GM21367 (cell line): ENCODE results near the gene AMY2A.
"Not testable (repeated sequence)": the region's sequence is repeated elsewhere in the genome, so short reads cannot be mapped to it uniquely, and the experiment has no call there.

Source experiments
- ATAC-seq: cut with Tn5 transposase; IDR thresholded peaks from one replicate; pipeline ENCODE4 v1.9.1; 2021; ENCODE audit not compliant: unreplicated experiment

The AMY2A gene

DNA sequence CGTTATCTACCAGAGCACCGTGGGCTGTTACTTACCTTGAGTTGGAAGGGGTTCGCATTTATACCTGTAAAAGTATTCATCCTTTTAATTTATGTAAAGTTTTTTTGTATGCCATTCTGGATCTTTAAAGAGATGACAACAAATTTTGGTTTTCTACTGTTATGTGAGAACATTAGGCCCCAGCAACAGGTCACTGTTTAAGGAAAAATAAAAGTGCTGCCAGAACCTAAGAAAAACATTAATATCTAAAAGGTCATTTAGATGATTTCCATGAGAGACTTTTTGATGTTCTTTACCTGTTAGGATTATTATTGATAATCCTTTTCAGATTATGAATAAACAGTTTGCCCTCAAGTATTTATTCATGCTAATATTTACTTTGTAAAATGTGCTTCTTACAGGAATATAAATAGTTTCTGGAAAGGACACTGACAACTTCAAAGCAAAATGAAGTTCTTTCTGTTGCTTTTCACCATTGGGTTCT is at the start of gene AMY2A:
TSS of gene AMY2A (plus strand) at position 434 of the 484 bp plus-strand sequence. CDS start at position 448, 14 bp downstream.
- not testable (repeated sequence) for ATAC-seq

DNA sequence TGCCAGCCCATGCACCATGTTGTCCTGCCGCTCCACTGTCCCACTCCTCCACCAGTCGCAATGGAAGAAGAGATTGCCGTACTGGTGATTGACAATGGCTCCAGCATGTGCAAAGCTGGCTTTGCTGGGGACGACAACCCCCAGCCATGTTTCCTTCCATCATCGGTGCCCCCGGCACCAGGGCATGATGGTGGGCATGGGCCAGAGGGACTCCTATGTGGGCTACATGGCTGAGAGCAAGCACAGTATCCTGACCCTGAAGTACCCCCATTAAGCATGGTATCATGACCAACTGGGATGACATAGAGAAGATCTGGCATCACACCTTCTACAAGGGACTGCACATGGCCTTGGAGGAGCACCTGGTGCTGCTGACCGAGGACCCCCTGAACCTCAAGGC is 47.7 kb upstream of the AMY2A start:
- ATAC-seq, result no peak

DNA sequence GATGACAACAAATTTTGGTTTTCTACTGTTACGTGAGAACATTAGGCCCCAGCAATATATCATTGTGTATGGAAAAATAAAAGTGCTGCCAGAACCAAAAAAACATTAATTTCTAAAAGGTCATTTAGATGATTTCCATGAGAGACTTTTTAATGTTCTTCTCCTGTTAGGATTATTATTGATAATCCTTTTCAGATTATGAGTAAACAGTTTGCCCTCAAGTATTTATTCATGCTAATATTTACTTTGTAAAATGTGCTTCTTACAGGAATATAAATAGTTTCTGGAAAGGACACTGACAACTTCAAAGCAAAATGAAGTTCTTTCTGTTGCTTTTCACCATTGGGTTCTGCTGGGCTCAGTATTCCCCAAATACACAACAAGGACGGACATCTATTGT is 45.9 kb upstream of the AMY2A start, which contains the start of gene AMY2B:
TSS of gene AMY2B (plus strand) at position 301 of the 400 bp plus-strand sequence. CDS start at position 315, 14 bp downstream.
- not testable (repeated sequence) for ATAC-seq

DNA sequence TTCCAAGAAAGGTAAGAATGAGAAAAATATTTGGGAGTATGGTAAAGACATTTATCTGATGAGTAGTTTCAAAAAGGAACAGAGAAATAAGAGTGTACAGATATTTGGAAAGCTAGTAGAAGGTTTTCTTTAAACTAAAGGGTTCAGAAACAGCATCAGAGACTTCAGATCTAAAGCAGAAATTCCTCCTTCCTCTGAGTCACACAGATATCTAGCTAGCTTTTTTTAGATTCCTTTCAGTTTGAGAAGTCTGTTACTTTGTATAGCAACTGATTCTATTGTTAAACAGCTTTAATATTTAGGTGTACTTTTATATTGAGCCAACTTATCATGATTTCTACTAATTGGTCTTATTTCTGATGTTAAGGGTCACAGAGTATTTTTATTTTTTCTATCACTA is 41.2 kb upstream of the AMY2A start:
- ATAC-seq, result no peak

DNA sequence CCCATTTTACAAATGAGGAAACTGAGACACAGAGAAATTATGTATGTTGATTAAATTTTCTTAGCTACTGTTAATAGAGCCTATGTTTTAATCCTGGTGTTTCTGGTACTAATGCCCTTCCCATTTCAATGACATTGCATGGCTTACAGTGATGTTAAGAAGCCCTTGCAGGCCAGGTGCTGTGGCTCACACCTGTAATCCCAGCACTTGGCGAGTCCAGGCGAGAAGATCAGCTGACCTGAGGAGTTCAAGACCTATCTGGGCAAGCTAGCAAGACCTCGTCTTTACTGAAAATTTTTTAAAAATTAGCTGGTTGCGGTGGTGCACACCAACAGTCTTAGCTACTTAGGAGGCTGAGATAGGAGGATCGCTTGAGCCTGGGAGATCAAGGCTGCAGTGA is 40.4 kb upstream of the AMY2A start:
- ATAC-seq, result not testable (repeated sequence)

DNA sequence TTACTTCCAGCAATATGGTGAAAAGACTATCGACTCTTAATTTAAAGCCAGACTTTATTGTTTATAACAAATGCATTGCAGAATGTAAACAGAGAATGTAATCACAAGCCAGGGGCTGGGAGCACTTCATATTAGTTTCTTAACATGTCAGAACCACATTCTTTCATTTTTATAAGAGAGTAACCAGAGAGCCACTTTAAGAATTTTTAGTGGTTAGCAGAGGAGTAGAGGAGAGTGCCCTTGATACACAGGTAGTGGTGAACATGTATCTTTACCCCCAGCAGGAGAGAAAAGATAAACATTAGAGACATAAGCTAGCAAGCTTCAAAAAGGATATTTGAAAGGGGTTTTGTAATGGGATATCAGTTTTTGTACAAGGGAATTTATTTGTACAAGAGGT is 34.8 kb upstream of the AMY2A start:
- no peak for ATAC-seq

DNA sequence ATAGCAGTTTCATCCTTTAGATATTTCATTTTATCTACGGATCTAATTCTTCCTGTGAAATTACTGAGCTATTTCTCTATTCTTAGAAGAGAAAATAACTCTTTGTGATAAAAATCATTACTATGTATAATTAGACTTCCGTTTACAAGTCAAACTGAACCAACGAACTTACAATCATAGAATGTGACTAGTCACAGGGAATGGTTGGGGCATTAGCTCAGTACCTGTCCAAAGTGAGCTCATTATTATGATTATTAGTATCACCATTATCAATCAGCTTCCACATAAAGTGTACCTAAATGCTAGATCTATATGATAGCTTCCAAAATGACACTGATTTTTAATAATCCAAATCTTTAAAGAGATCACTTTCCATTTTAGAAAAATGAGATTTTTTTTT is 33.3 kb upstream of the AMY2A start:
- no peak for ATAC-seq

DNA sequence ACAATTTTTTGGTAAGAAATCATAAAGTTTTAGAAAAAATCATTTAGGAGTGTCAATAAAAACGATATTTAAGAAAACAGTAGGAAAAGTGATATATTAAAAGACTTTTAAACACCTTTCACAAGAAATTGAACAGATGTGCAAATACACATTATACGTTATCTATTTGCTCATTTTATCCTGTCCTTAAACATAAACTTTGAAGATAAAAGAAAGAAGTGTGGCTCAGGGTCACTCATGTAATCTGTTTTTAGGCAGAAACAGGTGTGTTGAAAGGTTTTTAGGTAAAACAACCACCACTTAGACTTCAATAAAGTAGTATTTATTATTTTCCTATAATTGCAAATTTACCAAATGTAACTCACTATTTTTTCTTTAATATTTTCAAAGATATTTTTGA is 32.7 kb upstream of the AMY2A start:
- no peak for ATAC-seq

DNA sequence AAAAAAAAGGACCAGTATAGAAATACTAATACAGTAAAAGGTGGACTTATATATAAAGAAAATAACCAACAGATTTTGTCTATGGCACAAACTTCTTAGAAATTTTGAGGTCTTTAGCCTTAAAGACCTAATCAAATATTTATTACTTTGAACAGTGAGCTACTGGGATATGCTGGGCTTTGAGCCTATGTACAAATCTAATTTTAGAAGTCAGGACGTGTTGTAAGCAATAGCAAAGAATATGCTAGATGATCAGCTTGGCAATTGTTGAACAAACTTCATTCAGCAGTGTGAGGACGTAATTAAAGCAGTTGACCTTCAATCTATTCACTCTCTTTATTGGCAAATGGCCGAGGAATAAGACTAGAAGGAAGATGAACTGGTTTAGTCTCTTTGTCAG is 14.5 kb upstream of the AMY2A start:
- not testable (repeated sequence) for ATAC-seq

DNA sequence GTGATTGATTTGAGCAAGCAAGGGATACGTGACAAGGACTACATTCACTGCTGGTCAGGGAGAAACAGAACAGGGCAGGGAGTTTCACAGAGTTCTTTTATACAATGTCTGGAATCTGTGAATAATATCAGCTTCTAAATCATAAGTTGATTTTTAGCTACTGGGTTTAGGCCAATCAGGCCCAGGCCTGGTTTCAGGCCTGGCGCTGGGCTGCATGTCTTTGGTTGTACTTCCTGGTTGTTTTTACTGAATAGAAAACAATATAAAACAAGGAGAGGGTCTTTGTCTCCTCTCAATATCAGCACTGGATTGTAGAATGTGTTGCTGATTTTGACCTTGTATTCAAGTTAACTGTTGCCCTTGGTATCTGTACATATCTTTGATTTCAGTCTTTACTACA is 865 bp upstream of the AMY2A start:
- no peak for ATAC-seq

DNA sequence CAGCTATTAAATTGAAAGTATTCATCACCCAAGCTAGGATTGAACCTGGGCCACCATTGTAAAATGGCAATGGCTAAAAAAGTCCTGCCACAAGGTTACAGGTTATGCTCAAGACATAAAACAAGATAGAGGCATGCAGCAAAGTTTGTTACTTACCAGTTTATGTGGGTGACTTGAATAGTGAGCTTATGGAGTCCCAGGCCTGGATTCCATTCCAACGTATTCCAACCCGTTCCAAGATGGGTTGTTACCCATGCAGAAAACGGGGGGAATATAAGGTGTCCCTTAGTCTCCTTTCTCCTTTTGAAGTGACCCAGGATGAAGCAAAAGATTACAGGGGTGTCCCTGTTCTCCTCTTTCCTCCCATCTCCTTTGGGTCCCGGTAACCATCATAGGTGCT is 10.2 kb downstream of the AMY2A start:
- ATAC-seq, result not testable (repeated sequence)

DNA sequence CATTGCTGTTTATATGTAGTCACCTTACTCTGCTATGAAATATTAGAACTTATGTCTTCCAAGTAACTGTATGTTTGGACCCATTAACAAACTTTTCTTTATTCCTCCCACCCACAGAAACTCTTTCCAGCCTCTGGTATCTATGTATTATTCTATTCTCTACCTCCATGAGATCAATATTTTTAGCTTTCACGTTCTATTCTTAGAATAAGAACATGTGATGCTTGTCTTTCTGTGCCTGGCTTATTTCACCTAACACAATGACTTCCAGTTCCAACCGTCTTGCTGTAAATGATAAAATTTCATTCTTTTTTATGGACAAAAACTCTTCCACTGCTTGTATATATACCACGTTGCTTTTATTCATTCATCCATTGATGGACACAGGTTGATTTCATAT is 24.0 kb downstream of the AMY2A start:
- ATAC-seq, result not testable (repeated sequence)

DNA sequence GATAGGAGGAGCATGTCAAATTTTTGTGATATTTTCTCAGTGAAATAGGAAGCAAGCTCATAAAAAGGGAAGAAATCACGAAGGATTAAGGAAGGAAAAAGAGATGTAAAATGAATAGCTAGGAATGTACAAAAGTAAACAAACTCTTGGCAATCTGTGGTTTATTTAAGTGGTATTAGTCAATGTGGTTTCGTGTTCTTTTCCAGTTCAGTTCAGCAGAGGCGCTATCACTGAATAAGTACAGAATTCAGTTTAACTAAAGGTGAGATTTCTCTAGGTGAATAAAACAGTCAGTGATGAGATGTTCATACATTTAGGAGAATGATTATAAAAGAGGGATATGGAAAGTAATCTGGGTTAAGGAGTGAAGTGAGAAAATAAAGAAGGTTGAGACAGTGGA is 26.7 kb downstream of the AMY2A start:
- ATAC-seq, result not testable (repeated sequence)

DNA sequence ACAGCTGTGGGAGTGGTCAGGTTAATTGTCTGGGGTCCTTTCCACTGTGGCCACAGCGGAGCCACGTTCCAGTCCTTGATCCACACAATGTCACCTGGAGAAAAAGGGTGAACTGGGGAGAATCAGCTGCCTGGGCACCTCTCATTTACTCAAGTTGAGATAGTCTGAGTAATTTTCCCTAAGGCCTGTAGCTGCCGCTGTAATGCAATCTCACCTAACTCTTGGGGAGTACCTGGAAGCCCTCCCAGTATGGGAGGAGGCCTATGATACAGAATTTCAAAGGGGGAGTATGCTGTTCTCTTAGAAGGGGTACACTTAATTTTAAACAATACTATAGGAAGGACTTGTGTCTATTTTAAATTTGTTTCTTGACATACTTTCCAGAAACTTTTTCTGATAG is 33.1 kb downstream of the AMY2A start:
- not testable (repeated sequence) for ATAC-seq

DNA sequence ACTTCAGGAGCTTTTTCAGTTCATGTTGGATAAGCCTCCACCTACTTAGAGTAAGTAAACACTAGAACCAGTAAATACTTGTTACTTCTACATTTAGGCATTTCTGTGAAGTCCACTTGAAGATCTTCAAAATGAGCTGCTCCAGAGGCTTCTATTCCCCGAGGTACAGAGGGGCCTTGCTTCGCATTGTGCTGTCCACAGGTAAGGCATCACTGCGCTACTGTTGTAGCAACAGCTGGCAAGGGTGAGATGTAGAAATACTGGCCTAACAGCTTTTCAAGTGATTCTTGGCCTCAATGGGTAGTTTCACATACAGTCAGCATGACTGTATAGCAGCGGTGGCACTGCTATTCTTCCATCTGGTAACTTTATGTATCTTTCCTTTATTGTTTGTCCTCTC is 33.7 kb downstream of the AMY2A start:
- ATAC-seq, result not testable (repeated sequence)

DNA sequence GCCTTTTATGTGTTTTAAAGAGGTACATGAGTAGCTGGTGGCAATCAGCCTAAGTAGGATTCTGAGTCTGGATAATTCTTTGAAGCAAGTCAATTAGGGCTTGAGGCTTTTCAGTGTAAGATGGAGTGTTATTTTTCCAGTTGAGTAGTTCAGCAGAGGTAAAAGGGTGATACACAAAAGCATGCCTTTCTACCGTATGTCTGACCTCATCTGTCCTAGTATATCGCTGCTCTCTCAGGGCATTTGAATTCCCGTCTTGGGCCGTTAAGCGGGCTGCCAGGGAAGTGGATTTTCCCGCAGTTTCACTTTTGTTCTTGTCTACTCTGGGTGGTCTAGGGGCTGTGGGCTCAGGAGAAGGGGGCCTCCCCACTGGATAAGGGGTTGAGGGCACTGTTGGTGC is 36.9 kb downstream of the AMY2A start:
- ATAC-seq, result not testable (repeated sequence)

DNA sequence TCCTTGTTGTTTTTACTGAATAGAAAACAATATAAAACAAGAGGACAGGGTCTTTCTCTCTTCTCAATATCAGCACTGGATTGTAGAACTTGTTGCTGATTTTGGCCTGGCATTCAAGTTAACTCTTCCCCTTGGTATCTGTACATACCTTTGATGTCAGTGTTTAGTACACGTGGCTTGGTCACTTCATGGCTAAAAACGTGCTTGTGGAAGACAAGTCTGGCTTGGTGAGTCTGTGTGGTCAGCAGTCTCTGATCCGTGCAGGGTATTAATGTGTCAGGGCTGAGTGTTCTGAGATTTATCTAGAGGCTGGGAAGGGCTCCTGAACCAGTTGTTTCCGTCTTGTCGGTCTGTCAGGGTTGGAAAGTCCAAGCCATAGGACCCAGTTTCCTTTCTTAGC is 38.2 kb downstream of the AMY2A start, which contains the start of gene AMY1A:
TSS of gene AMY1A (plus strand) at position 301 of the 400 bp plus-strand sequence. CDS start 571 bp downstream, outside the sequence.
- not testable (repeated sequence) for ATAC-seq
